NCI-H2029 treated with DMSO at 0.1 percent for 48 hours (cell line): ENCODE data around the gene CNGA1.
A peak's percentile ranks its signal among the peaks of the same experiment; 100 is the strongest.

Experiments
- DNase-seq: peaks from one replicate; lab custom pipeline; 2025; lab: John Stamatoyannopoulos, UW

CNGA1 gene

DNA sequence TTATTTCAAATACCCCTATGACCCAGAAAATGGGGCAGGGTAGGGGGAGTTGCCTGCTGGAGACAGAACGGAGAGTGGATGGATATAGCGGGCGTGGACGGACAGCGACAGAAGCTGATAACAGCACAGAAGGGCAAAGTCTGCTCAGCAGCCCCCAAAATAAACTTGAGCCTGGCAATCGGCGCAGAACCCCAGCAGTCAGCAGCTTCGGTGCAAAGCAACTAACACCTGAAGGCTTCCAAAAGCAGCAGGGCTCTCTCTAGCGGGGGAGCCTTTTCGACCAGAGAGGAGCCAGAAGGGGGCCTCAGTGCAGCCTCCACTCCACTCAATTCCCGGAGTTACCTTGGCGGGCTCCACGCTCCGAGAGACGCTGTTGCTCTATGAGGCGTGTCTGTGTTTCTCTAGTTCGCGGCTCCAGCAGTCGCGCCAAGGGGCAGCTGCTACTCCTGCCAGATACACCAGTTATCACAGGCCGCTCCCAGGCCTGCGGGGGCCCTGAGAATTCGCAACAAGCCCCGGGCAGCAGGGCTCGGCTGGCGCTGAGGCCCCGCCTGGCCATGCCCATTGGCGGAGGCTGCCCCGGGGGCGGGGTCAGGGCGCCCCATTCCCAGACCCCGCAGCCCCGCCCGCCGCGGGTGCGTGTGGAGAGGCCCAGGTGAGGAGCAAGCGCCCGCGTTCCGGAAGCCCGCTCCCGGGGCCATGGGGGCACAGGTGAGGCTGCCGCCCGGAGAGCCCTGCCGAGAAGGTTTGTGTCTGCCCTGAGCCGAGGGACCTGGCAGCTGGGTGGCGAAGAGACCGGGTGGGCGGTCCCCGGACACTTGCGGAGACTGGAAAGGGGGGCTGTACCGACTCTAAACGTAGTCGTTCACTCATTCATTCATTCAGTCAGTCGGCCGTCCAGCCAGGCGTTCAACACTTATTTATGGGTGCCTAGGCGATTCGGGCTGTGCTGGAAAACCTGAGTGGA lies at the start of gene CNGA1, which contains the start of gene NIPAL1:
Gene CNGA1, minus strand, starts transcription at position 541 of the 967 bp plus-strand sequence. CDS start 63,992 bp downstream, outside the sequence.
Gene NIPAL1, plus strand, starts transcription at position 632 of the 967 bp plus-strand sequence. Its CDS starts 68 bp downstream, at position 700.
- DNase-seq: peak; percentile 35

DNA sequence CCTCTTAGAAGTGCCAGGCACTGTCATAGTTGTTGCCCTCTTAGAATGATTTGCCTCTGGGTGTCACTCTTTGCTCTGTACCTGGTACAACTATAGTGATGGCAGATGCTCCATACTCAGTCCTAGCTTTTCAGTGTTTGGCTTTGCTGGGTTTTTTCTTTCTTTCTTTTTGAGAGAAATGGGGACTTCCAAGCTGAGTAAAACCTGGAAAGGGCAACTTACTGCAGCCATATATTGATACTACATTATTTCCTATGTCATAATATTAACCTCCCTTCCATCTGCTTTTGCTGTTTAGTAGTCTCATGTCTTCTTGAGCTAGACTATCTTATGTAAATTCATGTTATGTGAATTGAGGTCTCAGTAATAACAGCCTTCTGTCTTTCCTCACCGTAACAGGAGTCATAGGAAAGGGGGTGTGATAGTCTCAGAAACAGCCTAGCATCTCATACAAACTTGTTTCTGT lies 49.1 kb upstream of the CNGA1 start:
- DNase-seq: no peak

DNA sequence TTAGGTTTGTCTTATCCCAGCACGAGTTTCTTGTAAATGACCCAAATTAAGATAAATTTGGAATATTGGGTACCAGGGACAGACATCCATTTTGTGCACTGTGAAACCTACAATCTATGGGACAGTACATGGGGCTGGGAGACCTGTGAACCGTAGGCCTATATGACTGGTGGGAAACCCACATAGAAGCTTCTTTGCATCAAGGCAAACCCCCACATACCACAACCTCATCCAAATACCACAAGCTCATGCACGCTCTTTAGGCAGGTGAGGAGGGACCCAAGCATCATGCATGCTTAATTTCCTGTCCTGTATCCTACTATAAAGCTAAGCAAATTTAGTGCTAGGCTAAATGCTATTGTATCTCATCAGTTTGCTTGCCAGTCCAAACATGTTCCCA lies 47.9 kb upstream of the CNGA1 start:
- DNase-seq: no peak

DNA sequence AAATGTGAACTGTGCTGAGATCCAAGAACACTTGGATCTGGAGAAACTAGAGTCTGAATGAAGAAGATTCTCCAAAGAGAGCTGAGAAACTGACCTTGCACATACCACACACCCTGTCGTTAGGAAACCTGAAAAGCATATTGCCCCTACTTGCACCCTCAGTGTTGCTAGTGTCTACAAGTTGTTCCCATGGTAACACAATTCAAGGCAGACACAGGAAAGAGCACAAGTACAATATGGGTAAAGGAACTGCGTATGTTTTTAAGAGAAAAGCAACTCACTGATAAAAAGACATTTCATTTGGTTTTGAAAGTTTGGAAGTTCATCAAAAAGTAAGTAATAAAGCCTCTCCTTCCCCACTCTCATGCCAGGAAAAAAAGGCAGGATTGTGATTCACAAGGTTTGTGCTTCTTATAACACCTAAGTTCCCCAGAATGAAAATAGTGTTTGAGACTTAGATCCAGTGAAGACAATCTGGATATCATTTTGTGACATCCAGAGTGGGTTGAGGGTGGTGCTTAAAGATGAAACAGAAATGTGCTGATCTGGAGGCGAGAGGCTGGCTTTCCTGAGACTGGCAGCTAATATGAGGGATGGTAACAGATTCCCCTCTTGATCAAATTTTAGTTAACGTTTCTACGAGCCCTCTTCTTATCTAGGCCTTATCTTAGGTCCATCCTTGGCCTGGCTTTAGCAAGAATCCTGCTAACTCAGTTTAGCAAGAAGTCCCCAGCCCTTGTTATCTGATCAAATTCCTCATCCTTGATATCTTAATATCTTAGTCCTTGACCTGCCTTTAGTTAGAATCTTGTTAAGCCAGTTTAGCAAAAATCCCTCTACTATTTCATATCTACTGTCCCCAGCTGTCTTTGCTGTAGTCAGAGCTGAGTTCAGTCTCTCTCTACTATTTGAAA lies 42.4 kb upstream of the CNGA1 start:
- no peak for DNase-seq

DNA sequence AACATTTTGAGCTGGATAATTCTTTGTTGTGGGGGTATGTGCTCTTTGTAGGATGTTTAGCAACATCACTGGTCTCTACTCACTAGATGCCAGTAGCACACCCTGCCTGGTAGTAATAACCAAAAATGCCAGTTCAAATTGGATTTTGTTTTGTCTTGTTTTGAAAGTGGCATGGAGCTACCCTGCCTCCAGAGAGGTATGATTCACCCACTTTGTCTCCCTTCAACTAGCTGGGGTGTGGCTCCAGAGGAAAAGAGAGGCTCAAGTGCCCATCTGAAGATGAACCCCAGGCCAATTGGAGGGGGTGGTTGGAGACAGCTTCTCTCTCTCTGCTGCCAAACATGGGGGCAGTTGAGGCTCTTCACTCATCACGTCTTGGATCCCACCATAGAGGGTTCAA lies 34.6 kb upstream of the CNGA1 start:
- DNase-seq: no peak

DNA sequence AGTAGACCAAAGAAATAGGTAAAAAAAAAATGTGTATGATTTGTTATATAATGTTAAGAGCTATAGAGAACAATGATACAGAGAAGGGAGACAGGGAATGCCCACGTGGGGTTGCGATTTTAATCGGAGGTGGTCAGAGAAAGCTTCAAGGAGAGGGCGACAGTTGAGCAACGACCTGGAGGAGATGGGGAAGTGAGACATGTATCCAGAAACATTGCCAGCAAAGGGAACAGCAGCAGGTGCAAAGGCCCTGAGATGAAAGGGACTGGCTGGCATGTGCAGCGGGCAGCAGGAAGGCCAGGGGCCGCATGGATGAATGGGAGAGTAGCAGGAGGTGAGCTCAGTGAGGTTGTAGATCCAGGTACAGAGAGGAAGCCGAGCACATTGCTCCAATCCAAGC lies 33.0 kb upstream of the CNGA1 start:
- no peak for DNase-seq

DNA sequence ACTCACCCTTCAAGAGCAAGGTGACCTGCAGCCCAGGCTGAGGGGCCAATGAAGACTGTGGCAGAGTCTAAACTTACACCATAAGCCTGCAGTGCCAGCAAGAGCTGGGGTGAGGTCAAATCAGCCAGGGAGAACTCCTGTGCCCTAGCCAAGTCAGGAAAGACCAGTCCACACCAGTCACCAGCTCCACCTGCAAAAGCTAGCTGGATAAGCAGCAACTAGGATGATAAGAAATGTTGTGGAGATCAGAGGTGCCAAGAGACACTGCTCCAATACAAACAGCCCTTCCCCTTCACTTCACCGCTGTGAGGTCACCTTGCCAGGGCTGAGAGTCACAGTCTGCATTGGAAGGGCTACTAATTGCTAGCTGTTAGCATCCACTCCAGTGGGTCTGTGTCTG lies 31.4 kb upstream of the CNGA1 start:
- DNase-seq: peak; percentile 51

DNA sequence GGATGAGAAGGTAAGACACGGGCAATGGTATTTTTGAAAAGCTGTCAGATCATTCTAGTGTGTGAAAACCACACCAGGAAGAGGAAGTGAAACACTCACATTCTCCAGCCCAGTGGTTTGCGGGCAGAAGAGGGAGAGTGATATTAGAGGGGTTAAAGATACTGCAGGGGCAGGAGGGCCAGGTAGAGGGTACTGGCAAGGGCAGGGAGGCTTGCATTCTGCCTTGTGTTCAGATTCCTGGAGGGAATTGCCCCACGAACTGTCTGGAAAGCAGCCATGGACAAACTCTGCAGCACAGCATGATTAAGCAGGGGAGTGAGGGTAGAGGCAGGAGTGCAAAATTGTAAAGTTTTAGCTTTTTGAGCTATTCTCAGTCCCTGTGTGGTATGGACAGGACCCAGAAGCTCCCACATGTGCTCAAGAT lies 31.0 kb upstream of the CNGA1 start:
- no peak for DNase-seq

DNA sequence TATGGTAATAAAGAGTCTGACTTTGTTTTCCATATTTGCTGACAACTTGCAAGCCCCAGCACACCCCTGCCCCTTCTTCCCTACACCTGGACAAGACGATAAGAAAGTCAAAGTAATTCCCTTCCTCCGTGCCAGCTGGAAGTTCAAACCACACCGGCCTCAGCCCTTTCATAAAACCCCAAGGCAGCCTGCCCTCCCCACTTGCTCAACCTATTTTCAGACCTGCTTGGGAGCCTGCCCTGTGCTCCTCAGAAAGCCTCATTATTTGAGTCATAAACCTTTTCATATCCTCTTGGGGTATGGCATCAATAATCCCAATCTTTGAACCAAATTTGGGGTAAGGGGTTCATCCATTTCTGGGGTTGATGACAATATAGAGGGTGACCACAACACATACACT lies 29.6 kb upstream of the CNGA1 start:
- no peak for DNase-seq

DNA sequence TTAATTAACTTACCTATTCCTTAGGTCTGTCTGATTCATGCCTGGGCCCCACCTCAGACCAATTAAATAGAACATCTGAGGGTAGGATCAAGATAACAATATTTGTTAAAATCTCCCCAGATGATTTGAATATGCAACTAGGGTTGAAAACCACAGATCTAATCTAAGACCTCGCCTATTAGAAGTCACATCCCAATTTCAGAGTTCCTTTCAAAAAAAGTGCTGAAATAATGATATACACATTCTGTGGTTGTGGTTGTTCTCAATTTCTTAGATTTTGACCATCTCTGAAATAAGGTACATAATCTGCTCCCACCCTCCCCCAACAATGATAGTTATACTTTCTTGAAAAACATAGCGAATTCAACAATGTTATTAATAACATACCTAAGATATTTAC lies 27.8 kb upstream of the CNGA1 start:
- no peak for DNase-seq

DNA sequence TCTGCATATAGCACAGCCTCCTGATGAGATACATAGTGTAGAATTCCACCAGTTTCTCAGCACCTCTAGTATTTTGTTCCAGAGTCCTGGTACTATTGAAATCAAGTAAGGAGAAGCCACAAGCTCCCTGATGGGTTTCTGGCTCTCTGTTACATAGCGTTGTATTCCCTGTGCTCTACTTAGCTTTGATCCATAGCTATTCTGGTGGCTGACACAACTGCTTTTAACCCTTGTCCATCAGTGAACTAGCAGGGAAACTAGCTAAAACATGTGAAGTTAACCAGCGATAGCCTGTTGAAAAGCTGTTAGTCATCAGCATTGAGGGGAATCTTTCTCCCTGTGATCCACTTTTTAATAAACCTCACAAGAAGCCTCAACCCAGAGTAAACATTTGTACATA lies 27.0 kb upstream of the CNGA1 start:
- no peak for DNase-seq

DNA sequence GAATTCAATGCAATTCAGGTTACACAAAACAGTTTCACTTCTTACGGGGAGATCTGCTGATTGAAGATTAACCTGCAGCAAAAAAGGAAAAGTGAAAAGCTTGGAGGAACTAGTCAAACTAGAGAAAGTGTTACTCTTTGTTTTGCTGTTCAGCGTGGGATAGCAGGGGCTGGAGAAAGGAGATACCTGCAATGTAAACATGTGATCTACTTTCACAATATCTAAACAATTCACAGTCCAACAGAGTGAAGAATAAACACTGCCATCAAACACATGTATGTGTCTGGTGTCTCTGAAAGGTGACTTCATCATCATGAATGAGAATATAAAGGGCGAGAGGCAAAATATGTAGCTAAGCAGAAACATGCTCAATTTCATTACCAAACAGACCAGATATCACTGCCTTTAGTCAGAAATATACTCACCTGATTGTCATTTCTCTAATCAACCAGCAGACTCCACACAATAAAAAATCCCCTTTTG lies 26.5 kb upstream of the CNGA1 start:
- DNase-seq: no peak

DNA sequence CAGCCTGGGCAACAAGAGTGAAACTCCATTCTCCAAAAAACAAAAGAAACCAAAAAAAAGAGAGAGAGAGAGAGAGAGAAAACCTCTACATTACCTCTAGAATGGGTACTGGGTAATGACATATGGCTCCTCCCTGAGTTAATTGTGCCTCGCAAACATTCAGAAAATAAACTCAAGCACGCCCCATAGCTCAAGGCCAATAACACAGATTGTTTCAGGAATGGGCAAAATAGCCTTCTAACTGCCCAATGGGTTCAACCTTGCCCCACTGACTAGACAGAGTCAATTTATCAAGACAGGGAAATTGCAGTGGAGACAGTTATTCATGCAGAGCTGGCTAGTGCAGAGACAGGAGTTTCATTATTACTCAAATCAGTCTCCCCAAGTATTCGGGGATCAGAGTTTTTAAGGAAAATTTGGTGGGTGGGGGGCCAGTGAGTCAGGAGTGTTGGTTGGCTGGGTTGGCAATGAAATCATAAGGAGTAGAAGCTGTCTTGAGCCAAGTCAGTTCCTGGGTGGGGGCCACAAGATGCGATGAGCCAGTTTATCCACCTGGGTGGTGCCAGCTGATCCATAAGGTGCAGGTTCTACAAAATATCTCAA lies 25.2 kb upstream of the CNGA1 start:
- DNase-seq: no peak

DNA sequence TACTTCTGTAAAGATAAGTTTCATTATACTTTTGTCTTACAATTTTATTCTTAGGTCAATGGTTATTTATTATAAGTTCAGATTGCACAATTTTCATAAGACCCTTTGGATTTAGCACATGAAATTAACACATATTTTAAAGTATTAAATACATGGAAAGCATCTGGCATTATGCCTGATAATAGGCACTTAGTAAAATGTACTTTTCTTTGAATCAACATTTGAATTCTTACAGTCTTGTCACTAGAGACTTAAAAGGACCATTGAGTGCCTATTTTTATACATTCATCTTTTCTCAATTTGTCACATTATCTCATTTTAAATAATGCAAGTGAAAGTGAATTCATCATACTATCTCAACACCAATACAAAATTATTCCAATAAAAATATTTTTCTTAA lies 23.1 kb upstream of the CNGA1 start:
- no peak for DNase-seq

DNA sequence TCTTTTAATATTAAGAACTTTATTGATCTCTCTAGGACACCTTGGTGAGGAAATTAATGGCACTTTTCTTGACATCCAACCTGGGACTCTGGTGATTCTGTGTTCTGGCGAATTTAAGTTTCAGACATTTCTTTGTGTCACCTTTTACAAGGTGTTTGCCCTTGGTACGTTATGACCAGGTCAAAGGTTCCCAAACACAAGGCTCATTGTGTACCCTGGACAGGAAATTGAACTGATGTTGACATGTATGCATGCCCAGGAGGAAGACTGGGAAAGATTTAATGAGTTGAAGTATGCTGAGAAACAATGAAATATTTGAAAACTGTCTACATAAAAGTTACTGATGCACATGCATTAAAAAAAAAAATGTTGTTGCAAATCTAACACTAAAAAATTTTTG lies 22.2 kb upstream of the CNGA1 start:
- no peak for DNase-seq

DNA sequence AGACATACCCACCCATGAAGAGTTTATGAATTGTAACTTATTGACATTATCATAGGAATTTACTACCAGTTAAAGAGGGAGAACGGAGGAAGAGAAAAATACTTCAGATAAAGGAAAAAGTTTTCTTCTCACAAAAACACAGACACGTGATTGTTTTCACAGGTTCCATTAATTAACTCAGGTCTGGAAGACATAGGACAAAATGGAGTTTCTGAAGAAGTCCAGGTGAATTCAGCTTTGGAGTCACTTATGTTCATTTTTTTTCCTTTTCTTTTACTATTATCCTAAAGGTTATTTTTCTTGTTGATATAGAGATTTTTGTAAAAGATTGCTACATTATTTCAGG lies 20.6 kb upstream of the CNGA1 start:
- no peak for DNase-seq

DNA sequence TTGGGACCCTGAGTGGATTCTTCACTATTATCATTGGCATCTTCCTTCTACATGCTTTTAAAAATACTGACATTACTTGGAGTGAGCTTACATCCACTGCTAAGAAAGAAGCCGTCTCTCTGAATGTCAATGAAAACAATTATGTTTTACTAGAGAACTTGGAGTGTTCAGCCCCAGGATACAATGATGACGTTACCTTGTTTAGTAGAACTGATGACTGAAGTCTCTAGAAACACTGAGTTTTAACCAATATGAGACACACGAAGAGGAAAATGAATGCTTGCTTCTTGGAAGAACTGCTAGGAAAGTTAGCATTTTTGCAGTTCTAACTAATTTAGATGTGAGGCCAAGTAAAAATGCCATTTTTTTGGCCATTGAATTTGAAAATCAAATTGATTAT lies 19.5 kb upstream of the CNGA1 start:
- no peak for DNase-seq

DNA sequence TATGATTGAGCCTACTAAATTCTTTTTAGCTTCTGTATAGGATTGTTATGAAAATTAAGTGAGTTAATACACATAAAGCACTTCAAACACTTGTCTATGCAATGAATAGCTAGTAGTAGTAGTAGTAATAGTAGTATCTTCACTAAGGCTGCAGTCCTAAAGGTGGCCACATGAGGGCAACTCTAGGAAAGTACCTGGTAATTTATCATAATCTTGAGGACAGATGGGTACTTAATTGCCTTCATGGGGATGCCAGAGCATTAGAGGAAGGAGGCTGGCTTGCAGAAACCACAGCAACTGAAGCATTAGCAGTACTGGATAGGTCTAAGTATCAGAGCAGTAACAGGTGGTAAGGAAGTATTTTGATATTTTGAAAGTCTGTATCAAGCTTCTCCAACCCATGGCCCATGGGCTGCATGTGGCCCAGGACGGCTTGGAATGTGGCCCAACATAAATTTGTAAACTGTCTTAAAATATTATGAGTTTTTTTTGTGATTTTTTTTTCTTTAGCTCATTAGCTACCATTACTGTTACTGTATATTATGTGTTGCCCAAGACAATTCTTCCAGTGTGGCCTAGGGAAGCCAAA lies 17.4 kb upstream of the CNGA1 start:
- DNase-seq: no peak

DNA sequence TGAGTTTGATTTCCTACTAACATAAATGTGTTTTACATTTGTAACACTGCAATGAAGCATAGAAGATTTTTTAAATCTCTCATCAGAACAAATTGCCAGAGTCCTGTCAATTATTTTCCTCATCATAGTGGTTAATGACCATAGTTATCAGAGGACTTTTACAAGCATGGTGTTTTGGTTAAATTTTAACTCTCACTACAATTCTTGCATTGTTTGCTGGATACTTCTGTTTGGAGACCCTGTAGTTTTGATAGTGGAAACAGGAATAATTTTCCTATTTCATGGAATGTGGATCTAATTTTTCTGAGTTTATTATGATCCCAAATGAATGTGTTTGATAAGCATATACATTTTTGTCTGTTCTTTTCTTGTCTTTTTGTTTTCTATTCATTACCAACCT lies 16.9 kb upstream of the CNGA1 start:
- no peak for DNase-seq

DNA sequence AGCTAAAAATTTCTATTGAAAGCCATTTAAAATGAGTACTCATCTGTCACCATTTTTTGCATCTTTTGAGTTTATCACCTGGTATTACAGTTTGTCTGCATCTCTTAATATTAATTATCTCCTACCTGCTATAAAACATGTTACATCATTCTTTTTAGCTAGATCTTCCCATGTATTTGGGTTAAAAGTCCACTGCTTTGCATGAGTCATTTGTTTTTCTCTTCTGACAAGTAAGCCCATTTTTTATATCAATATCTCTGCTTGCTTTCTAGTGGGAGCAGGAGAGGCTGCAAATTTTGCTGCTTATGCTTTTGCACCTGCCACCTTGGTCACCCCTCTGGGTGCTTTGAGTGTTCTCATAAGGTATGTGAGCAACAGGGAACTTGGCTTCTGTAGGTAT lies 16.2 kb upstream of the CNGA1 start:
- DNase-seq: no peak

DNA sequence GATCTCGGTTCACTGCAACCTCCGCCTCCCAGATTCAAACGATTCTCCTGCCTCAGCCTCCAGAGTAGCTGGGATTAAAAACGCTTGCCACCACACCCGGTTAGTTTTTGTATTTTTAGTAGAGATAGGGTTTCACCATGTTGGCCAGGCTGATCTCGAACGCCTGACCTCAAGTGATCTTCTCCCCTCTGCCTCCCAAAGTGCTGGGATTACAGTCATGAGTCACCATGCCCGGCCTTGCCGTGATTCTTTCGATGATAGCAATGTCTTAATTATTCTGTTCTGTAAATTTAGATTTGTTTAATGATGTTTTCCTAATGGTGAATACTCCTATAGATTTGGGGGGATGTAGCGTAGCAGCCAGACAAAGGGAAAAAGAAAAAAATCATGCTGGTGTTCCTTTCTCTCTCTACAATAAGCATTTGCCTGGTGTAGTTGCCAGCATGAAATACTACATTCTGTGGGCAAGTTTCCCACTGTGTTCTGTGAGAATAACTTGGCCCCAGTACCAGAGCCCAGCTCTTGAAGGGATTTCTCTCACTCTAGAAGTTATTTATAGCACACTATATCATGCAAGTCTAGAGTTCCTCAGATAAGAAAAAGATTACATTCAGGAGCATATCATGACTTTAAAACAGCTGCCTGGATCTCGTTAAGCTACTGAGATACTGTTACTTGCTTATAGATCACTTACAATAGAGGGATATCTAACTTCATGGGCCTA lies 15.5 kb upstream of the CNGA1 start:
- no peak for DNase-seq
